A549 (cell line): ENCODE data around the gene KIFAP3. TPM values are rescaled to one million over a fixed set of nuclear protein-coding genes. Genes with fewer than 3 reads are reported as not detected.
"Not testable (repeated sequence)": the region's sequence is repeated elsewhere in the genome, so short reads cannot be mapped to it uniquely, and the experiment has no call there.

Experiments used
- ATAC-seq, 2 experiments: fragments of 200-7000 bp in 1 of 2; fragments of >200 bp in 1 of 2; cut with Nextera tagmentation in 1 of 2; cut with Tn5 transposase in 1 of 2; 3 replicates each; pipeline versions ENCODE4 v1.8.0 to v1.9.1; 2018 to 2020; ENCODE audit warnings: mild to moderate bottlenecking in 1 of 2, moderate library complexity in 1 of 2
- CTCF ChIA-PET: fragments of 300-600 bp; sonication (Branson Sonifier 250); formaldehyde crosslinking; extraction: SDS; loops from one replicate; lab custom pipeline; 2021; ENCODE audit warnings: antibody characterized with exemption, inconsistent platforms; lab: Yijun Ruan, JAX
- POLR2A ChIA-PET: fragments of 350-600 bp; formaldehyde crosslinking; extraction: SDS; loops from one replicate; lab custom pipeline; 2021; ENCODE audit warnings: antibody characterized with exemption, inconsistent platforms; lab: Yijun Ruan, JAX
- DNase-seq, 2 experiments: peaks; one replicate each; pipeline versions ENCODE4 v3.0.0 to v3.0.0-alpha.2; 2011 to 2016; ENCODE audit warnings: low read depth in 1 of 2, low spot score in 1 of 2
- FAIRE-seq: peaks from 2 replicates; lab custom pipeline; 2011; peaks lifted over from hg19 to GRCh38; lab: Jason Lieb, UNC
- H3K27ac ChIP-seq, 2 experiments: fragments of >200 bp; sonication (Bioruptor Twin); formaldehyde crosslinking; 3 replicates each; pipeline ENCODE4 v1.5.1; 2016 to 2017
- H3K4me1 ChIP-seq: fragments of >200 bp; sonication (Bioruptor Twin); formaldehyde crosslinking; 3 replicates; pipeline ENCODE4 v1.6.1; 2016
- H3K4me2 ChIP-seq: fragments of >200 bp; sonication (Bioruptor Twin); formaldehyde crosslinking; 3 replicates; pipeline ENCODE4 v1.6.1; 2016
- H3K4me3 ChIP-seq: fragments of >200 bp; sonication (Bioruptor Twin); formaldehyde crosslinking; 3 replicates; pipeline ENCODE4 v1.5.1; 2016
- H3K9me3 ChIP-seq: fragments of >200 bp; sonication (Bioruptor Twin); formaldehyde crosslinking; 3 replicates; pipeline ENCODE4 v1.6.1; 2016
- CBX2 ChIP-seq: fragments of 200-600 bp; sonication (generic); IDR thresholded peaks from 2 replicates; pipeline ENCODE4 v1.6.1; 2016; ENCODE audit warnings: low read depth, mild to moderate bottlenecking, borderline replicate concordance
- CBX8 ChIP-seq: fragments of 200-600 bp; sonication (generic); IDR thresholded peaks from 2 replicates; pipeline ENCODE4 v1.6.1; 2016
- EHF ChIP-seq: fragments of 250-450 bp; sonication (Bioruptor Pico); IDR thresholded peaks from 2 replicates; pipeline ENCODE4 v1.5.0; 2020; ENCODE audit warnings: mild to moderate bottlenecking
- ESRRA ChIP-seq: fragments of 150-350 bp; IDR thresholded peaks from 2 replicates; pipeline ENCODE4 v1.6.1; 2014; ENCODE audit warnings: mild to moderate bottlenecking, low read length, borderline replicate concordance
- HOXA7 ChIP-seq: fragments of 250-450 bp; sonication (Bioruptor Pico); IDR thresholded peaks from 2 replicates; pipeline ENCODE4 v1.5.0; 2020; ENCODE audit warnings: mild to moderate bottlenecking, moderate library complexity
- HOXB13 ChIP-seq: fragments of 250-450 bp; sonication (Bioruptor Pico); IDR thresholded peaks from 2 replicates; pipeline ENCODE4 v1.5.0; 2020; ENCODE audit warnings: low read depth, mild to moderate bottlenecking, moderate library complexity
- HOXB5 ChIP-seq: fragments of 250-450 bp; sonication (Bioruptor Pico); IDR thresholded peaks from 2 replicates; pipeline ENCODE4 v1.5.0; 2020; ENCODE audit warnings: mild to moderate bottlenecking, moderate library complexity
- JUNB ChIP-seq: fragments of >200 bp; sonication (Bioruptor Twin); formaldehyde crosslinking; IDR thresholded peaks from 2 replicates; pipeline ENCODE4 v1.6.1; 2016
- NR3C1 ChIP-seq: fragments of >200 bp; sonication (Bioruptor Twin); formaldehyde crosslinking; IDR thresholded peaks from 3 replicates; pipeline ENCODE4 v1.6.1; 2017
- PHF8 ChIP-seq: fragments of 200-600 bp; sonication (generic); IDR thresholded peaks from 2 replicates; pipeline ENCODE4 v1.6.1; 2016; ENCODE audit warnings: low read depth, mild to moderate bottlenecking, antibody characterized with exemption, moderate library complexity, borderline replicate concordance
- RAD21 ChIP-seq, 2 experiments: fragments of >200 bp in 1 of 2; sonication (Bioruptor Twin) in 1 of 2; formaldehyde crosslinking in 1 of 2; IDR thresholded peaks in 1 of 2; conservative IDR thresholded peaks in 1 of 2; 2 replicates in 1 of 2; 3 replicates in 1 of 2; pipeline ENCODE4 v1.6.1; 2012 to 2018; ENCODE audit warnings: inconsistent platforms in 1 of 2
- RCOR1 ChIP-seq: fragments of 150-350 bp; IDR thresholded peaks from 2 replicates; pipeline ENCODE4 v1.6.1; 2014; ENCODE audit warnings: antibody characterized with exemption, low read length, low read depth
- SMC3 ChIP-seq: fragments of >200 bp; sonication (Bioruptor Twin); formaldehyde crosslinking; IDR thresholded peaks from 3 replicates; pipeline ENCODE4 v1.6.1; 2018; ENCODE audit warnings: inconsistent platforms
- TP53 ChIP-seq: fragments of 250-450 bp; sonication (Bioruptor Pico); IDR thresholded peaks from 2 replicates; pipeline ENCODE4 v1.5.0; 2021; ENCODE audit warnings: mild to moderate bottlenecking, moderate library complexity
- ZC3H11A ChIP-seq: fragments of 450-650 bp; IDR thresholded peaks from 2 replicates; pipeline ENCODE4 v1.6.1; 2014; ENCODE audit warnings: antibody characterized with exemption, mild to moderate bottlenecking
- ZNF302 ChIP-seq: fragments of 250-450 bp; sonication (Bioruptor Pico); IDR thresholded peaks from 2 replicates; pipeline ENCODE4 v1.9.0; 2021; ENCODE audit warnings: inconsistent platforms, mild to moderate bottlenecking, moderate library complexity
- WGBS: methylation state at CpG from one replicate; pipeline ENCODE4 v1.1.6; 2017; ENCODE audit errors: missing lambda C conversion rate; 5-methylcytosine and 5-hydroxymethylcytosine counted together
- polyA plus RNA-seq, 4 experiments: library from polyadenylated mRNA; depleted of rRNA in 3 of 4; stranded (reverse); fragments of >200 nt; fragmentation: RNase III in 1 of 4; extraction: RNeasy Plus Mini Kit Qiagen cat#74134 plus additional on column Dnase treatment in 1 of 4; gene quantifications; 2 replicates in 3 of 4; 3 replicates in 1 of 4; pipeline ENCODE4 v1.2.3, GENCODE V29; 2011 to 2017
- TF ChIP-seq, protein P1 (sequence below): fragments of >200 bp; sonication (Bioruptor Twin); formaldehyde crosslinking; IDR thresholded peaks from 2 replicates; pipeline ENCODE4 v1.6.1; 2016
- TF ChIP-seq, protein P2 (sequence below): fragments of 150-350 bp; IDR thresholded peaks from 2 replicates; pipeline ENCODE4 v1.6.1; 2014; ENCODE audit warnings: low read depth, mild to moderate bottlenecking, low read length
- TF ChIP-seq, protein P3 (sequence below): fragments of 450-650 bp; IDR thresholded peaks from 2 replicates; pipeline ENCODE4 v1.6.1; 2014; ENCODE audit warnings: antibody characterized with exemption
- TF ChIP-seq, protein P4 (sequence below): fragments of 250-450 bp; sonication (Bioruptor Pico); IDR thresholded peaks from 2 replicates; pipeline ENCODE4 v1.5.0; 2020; ENCODE audit warnings: low read depth, mild to moderate bottlenecking, moderate library complexity

Gene KIFAP3
- polyA plus RNA-seq, 2 of the 4 experiments (the other 2 are of a cell fraction), result 11.7 to 19.0 TPM

DNA sequence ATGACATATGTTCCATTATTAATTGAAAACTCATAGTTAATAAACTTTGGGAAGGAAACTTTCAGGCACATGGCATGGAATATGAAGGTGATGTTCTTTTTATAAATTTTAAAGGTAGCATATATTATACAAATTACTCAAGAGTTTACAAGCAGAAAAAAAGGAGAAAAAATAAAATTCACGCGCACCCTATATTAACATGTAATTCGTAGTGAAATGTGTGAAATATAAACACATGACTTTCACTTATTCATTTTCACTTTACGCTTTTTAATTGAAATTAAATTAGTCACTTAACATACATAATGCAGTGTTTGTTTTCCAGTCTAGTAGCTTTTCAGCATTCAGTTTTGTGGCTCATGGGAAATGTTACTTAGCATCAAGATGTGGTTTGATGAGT lies 153.4 kb downstream of the KIFAP3 start:
- ChIA-PET POLR2A (no interaction called here), CTCF (no interaction called here)
- no peak for DNase-seq
- 91% methylated on average over 4 of the region's 4 CpGs for WGBS
- Histone ChIP-seq H3K4me2 (no peak overlapping the region), H3K4me1 (no peaks in the 10 kb centered on the region), H3K27ac (no peak overlapping the region), H3K9me3 (no peaks in the 10 kb centered on the region), H3K4me3 (no peak overlapping the region)
- no peak for TF ChIP-seq SMC3
- TF ChIP-seq, protein P1, sequence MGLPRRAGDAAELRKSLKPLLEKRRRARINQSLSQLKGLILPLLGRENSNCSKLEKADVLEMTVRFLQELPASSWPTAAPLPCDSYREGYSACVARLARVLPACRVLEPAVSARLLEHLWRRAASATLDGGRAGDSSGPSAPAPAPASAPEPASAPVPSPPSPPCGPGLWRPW, result no peak
- no peak for TF ChIP-seq ZNF302 (CRISPR knock-in tag)
- no peak for TF ChIP-seq CBX8
- no peak for FAIRE-seq
- ATAC-seq, result no peak

DNA sequence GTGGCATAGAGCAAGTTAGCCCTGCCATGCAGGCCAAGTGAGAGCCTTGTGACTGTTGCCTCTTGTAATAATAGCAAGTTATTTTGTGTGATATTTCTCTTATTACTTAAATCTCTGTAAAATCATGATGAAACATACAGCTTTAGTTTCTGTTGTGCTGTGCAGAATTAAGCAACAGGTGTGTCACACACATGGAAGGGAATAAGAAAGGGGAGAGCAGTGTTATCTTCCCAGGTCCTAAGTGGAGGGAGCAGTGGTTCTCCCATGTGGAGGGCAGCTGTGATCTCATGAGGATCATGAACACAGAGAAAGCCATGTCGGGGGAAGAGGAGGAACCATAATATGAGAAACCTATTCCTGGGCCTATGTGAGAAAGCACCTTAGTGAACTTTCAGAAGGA lies 155.6 kb downstream of the KIFAP3 start:
- ChIA-PET CTCF (no interaction called here), POLR2A (no interaction called here)
- Histone ChIP-seq H3K27ac (no peak overlapping the region), H3K9me3 (no peaks in the 10 kb centered on the region), H3K4me1 (peaks cover 13% of the 10 kb centered on the region; the same call in 2 of the 3 replicates), H3K4me3 (no peak overlapping the region), H3K4me2 (no peak overlapping the region)
- DNase-seq (no peak), ATAC-seq (no peak), FAIRE-seq (no peak)
- 75% methylated on average over 1 of the region's 1 CpG for WGBS
- TF ChIP-seq, protein P2, sequence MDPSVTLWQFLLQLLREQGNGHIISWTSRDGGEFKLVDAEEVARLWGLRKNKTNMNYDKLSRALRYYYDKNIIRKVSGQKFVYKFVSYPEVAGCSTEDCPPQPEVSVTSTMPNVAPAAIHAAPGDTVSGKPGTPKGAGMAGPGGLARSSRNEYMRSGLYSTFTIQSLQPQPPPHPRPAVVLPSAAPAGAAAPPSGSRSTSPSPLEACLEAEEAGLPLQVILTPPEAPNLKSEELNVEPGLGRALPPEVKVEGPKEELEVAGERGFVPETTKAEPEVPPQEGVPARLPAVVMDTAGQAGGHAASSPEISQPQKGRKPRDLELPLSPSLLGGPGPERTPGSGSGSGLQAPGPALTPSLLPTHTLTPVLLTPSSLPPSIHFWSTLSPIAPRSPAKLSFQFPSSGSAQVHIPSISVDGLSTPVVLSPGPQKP, result no peak
- TF ChIP-seq EHF (CRISPR knock-in tag), result no peak
- TF ChIP-seq, protein P1, result no peak
- TF ChIP-seq ESRRA, result no peak
- TF ChIP-seq, protein P3, sequence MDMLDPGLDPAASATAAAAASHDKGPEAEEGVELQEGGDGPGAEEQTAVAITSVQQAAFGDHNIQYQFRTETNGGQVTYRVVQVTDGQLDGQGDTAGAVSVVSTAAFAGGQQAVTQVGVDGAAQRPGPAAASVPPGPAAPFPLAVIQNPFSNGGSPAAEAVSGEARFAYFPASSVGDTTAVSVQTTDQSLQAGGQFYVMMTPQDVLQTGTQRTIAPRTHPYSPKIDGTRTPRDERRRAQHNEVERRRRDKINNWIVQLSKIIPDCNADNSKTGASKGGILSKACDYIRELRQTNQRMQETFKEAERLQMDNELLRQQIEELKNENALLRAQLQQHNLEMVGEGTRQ, result no peak
- no peak for TF ChIP-seq ZC3H11A
- TF ChIP-seq JUNB, result no peak

DNA sequence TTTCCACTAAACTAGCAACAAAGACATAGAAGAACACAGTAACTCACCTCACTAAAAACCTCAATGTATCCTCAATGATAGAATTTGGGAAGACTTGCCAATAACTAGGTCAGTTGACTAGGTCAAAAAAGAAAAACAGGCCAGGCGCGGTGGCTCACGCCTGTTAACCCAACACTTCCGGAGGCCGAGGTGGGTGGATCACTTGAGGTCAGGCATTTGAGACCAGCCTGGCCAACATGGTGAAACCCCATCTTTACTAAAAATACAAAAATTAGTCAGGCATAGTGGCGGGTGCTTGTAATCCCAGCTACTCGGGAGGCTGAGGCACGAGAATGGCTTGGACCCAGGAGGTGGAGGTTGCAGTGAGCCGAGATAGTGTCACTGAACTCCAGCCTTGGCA lies 156.3 kb downstream of the KIFAP3 start:
- ATAC-seq, POLR2A ChIA-PET, CTCF ChIA-PET, H3K9me3 ChIP-seq, FAIRE-seq, H3K4me2 ChIP-seq, H3K4me3 ChIP-seq, DNase-seq, H3K27ac ChIP-seq: not testable (repeated sequence)
- 94% methylated on average over 9 of the region's 9 CpGs for WGBS
- H3K4me1 ChIP-seq, result peaks cover 14% of the 10 kb centered on the region; the same call in 2 of the 3 replicates

DNA sequence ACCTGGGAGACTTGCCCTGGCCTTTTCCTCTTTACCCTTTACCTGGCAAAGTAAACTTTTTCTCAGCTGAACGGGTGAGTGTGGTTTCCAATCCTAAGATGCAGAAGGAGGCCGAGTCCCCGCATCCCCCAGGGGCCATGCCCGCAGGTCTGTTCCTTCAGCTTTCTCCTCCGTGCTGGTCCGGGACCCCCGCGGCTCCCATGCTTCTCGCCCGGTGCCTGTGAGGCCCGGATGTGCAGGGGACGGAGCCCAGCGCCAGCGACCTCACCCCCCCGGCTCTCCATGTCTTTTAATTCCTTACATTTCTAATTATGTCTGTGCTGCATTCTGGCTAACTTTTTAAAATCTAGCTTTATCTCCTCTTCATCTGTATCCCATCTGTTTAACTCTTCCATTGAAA lies 159.3 kb downstream of the KIFAP3 start:
- POLR2A ChIA-PET, result no interaction called here

More for the DNA sequence above, 159.3 kb downstream of the KIFAP3 start:
- H3K9me3 ChIP-seq, result no peaks in the 10 kb centered on the region
- peak overlapping the region; percentile 39 to 51; a peak in 4 of 6 replicates for H3K27ac ChIP-seq
- FAIRE-seq (no peak), ATAC-seq (peak in 1 of 2 experiments; percentile 24; a peak in 1 of 6 replicates), DNase-seq (no peak)
- peaks cover 14% of the 10 kb centered on the region; the same call in 2 of the 3 replicates for H3K4me1 ChIP-seq
- H3K4me2 ChIP-seq, result peak overlapping the region; percentile 55; the same call in 2 of the 3 replicates
- CTCF ChIA-PET, result interaction anchor here (1.4 kb wide), 1 partner anchor 96 kb away, joined by 3 read pairs; no protein-coding TSS in a partner anchor
- WGBS, result 95% methylated on average over 15 of the region's 15 CpGs
- H3K4me3 ChIP-seq, result no peak overlapping the region
- TF ChIP-seq HOXB5 (CRISPR knock-in tag) (no peak), TP53 (CRISPR knock-in tag) (no peak), HOXA7 (CRISPR knock-in tag) (no peak), PHF8 (no peak), NR3C1 (no peak), RAD21 (conservative IDR thresholded peaks at IDR 0.05 in 1 of 2, IDR thresholded peaks at IDR 0.05 in 1 of 2) (no peak), HOXB13 (CRISPR knock-in tag) (no peak), EHF (CRISPR knock-in tag) (no peak), RCOR1 (no peak), CBX2 (no peak)
- TF ChIP-seq, protein P4, sequence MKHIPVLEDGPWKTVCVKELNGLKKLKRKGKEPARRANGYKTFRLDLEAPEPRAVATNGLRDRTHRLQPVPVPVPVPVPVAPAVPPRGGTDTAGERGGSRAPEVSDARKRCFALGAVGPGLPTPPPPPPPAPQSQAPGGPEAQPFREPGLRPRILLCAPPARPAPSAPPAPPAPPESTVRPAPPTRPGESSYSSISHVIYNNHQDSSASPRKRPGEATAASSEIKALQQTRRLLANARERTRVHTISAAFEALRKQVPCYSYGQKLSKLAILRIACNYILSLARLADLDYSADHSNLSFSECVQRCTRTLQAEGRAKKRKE, result no peak
